H9 (cell line): ENCODE data around the gene NFE2L3. TPM values are rescaled to one million over a fixed set of nuclear protein-coding genes. Genes with fewer than 3 reads are reported as not detected.
A peak's percentile ranks its signal among the peaks of the same experiment; 100 is the strongest.

Experiments used
- DNase-seq: peaks from one replicate; pipeline ENCODE4 v3.0.0-alpha.2; 2017
- H2AFZ ChIP-seq: one replicate; pipeline ENCODE4 v1.6.1; 2013; ENCODE audit warnings: mild to moderate bottlenecking, low read length, control low read depth, moderate library complexity
- H2AK5ac ChIP-seq: 2 replicates; pipeline ENCODE4 v1.6.1; 2013; ENCODE audit warnings: low read length, control low read depth, mixed read lengths; ENCODE audit not compliant: insufficient read length
- H2BK120ac ChIP-seq: one replicate; pipeline ENCODE4 v1.6.1; 2013; ENCODE audit warnings: low read depth, mild to moderate bottlenecking, low read length, control low read depth, inconsistent platforms; ENCODE audit not compliant: poor library complexity, severe bottlenecking
- H2BK12ac ChIP-seq: 2 replicates; pipeline ENCODE4 v1.6.1; 2013; ENCODE audit warnings: low read length, control low read depth, mixed read lengths, low read depth; ENCODE audit not compliant: insufficient read length
- H2BK15ac ChIP-seq: 2 replicates; pipeline ENCODE4 v1.6.1; 2013; ENCODE audit warnings: low read depth, low read length, control low read depth
- H2BK20ac ChIP-seq: one replicate; pipeline ENCODE4 v1.6.1; 2013; ENCODE audit warnings: low read depth, mild to moderate bottlenecking, low read length, control low read depth, inconsistent platforms; ENCODE audit not compliant: poor library complexity, severe bottlenecking
- H2BK5ac ChIP-seq: 2 replicates; pipeline ENCODE4 v1.6.1; 2013; ENCODE audit warnings: low read length, control low read depth, mixed read lengths; ENCODE audit not compliant: insufficient read length
- H3K14ac ChIP-seq: 2 replicates; pipeline ENCODE4 v1.6.1; 2013; ENCODE audit warnings: low read length, control low read depth; ENCODE audit not compliant: insufficient read depth
- H3K18ac ChIP-seq: 2 replicates; pipeline ENCODE4 v1.6.1; 2013; ENCODE audit warnings: low read depth, mild to moderate bottlenecking, mixed read lengths, low read length, control low read depth; ENCODE audit not compliant: insufficient read length
- H3K23ac ChIP-seq: 2 replicates; pipeline ENCODE4 v1.6.1; 2013; ENCODE audit warnings: low read length, control low read depth, mixed read lengths, low read depth; ENCODE audit not compliant: insufficient read length
- H3K23me2 ChIP-seq: 2 replicates; pipeline ENCODE4 v1.6.1; 2013; ENCODE audit warnings: low read depth, mild to moderate bottlenecking, mixed read lengths, low read length, control low read depth; ENCODE audit not compliant: insufficient read length, poor library complexity, severe bottlenecking
- H3K27ac ChIP-seq: 2 replicates; pipeline ENCODE4 v1.5.1; 2013; ENCODE audit warnings: low read length, control low read depth, mixed read lengths, low read depth; ENCODE audit not compliant: insufficient read length
- H3K27me3 ChIP-seq: 2 replicates; pipeline ENCODE4 v1.6.1; 2013; ENCODE audit warnings: low read length, control low read depth, inconsistent platforms; ENCODE audit not compliant: insufficient read depth
- H3K4ac ChIP-seq: 2 replicates; pipeline ENCODE4 v1.6.1; 2013; ENCODE audit warnings: low read depth, mild to moderate bottlenecking, control low read depth, inconsistent platforms, low read length, moderate library complexity
- H3K4me1 ChIP-seq: 2 replicates; pipeline ENCODE4 v1.6.1; 2013; ENCODE audit warnings: low read length, control low read depth, inconsistent platforms; ENCODE audit not compliant: insufficient read depth
- H3K4me2 ChIP-seq: 2 replicates; pipeline ENCODE4 v1.6.1; 2013; ENCODE audit warnings: low read length, control low read depth, mixed read lengths; ENCODE audit not compliant: insufficient read length, insufficient read depth
- H3K56ac ChIP-seq: 2 replicates; pipeline ENCODE4 v1.6.1; 2013; ENCODE audit warnings: low read depth, mild to moderate bottlenecking, mixed read lengths, low read length, control low read depth; ENCODE audit not compliant: insufficient read length
- H3K79me1 ChIP-seq: 2 replicates; pipeline ENCODE4 v1.6.1; 2013; ENCODE audit warnings: low read depth, mild to moderate bottlenecking, moderate library complexity, low read length, control low read depth, inconsistent platforms; ENCODE audit not compliant: insufficient read depth, poor library complexity, severe bottlenecking
- H3K79me2 ChIP-seq: 2 replicates; pipeline ENCODE4 v1.6.1; 2013; ENCODE audit warnings: low read length, control low read depth, inconsistent platforms; ENCODE audit not compliant: insufficient read depth
- H3K9ac ChIP-seq: 2 replicates; pipeline ENCODE4 v1.6.1; 2013; ENCODE audit warnings: low read length, control low read depth, mixed read lengths; ENCODE audit not compliant: insufficient read length; ENCODE audit errors: extremely low read depth
- H3K9me3 ChIP-seq: one replicate; pipeline ENCODE4 v1.6.1; 2013; ENCODE audit warnings: low read depth, low read length, inconsistent platforms; ENCODE audit not compliant: control insufficient read depth
- H3T11ph ChIP-seq: one replicate; pipeline ENCODE4 v1.6.1; 2013; ENCODE audit warnings: mild to moderate bottlenecking, low read length, control low read depth, inconsistent platforms
- H4K20me1 ChIP-seq: one replicate; pipeline ENCODE4 v1.6.1; 2013; ENCODE audit not compliant: control insufficient read depth, insufficient read length, insufficient read depth
- H4K5ac ChIP-seq: 2 replicates; pipeline ENCODE4 v1.6.1; 2013; ENCODE audit warnings: low read depth, mild to moderate bottlenecking, mixed read lengths, low read length, control low read depth; ENCODE audit not compliant: insufficient read length
- H4K8ac ChIP-seq: replicated peaks from 2 replicates; pipeline ENCODE4 v1.6.1; 2013; ENCODE audit warnings: low read length, control low read depth, mixed read lengths, low read depth; ENCODE audit not compliant: insufficient read length
- H4K91ac ChIP-seq: 2 replicates; pipeline ENCODE4 v1.6.1; 2013; ENCODE audit warnings: low read depth, mild to moderate bottlenecking, moderate library complexity, mixed read lengths, low read length, control low read depth; ENCODE audit not compliant: insufficient read length
- H3K27ac Mint-ChIP-seq, 3 experiments: 2 replicates in 2 of 3; 3 replicates in 1 of 3; pipeline ENCODE4 v1.8.0; 2020 to 2021; ENCODE audit warnings: mixed read lengths in 3 of 3, mild to moderate bottlenecking in 1 of 3, moderate library complexity in 1 of 3
- H3K27me3 Mint-ChIP-seq: 2 replicates; pipeline ENCODE4 v1.8.0; 2021; ENCODE audit warnings: low read depth, mild to moderate bottlenecking, moderate library complexity, mixed read lengths
- H3K36me3 Mint-ChIP-seq, 3 experiments: 2 replicates in 2 of 3; 3 replicates in 1 of 3; pipeline ENCODE4 v1.8.0; 2020 to 2021; ENCODE audit warnings: low read depth in 3 of 3, mixed read lengths in 3 of 3; ENCODE audit not compliant: insufficient read depth in 1 of 3
- H3K4me1 Mint-ChIP-seq, 2 experiments: 2 replicates each; pipeline ENCODE4 v1.8.0; 2020; ENCODE audit warnings: mixed read lengths in 2 of 2
- H3K4me3 Mint-ChIP-seq, 2 experiments: 2 replicates in 1 of 2; 3 replicates in 1 of 2; pipeline ENCODE4 v1.8.0; 2020 to 2021; ENCODE audit warnings: mild to moderate bottlenecking in 2 of 2, mixed read lengths in 2 of 2, moderate library complexity in 1 of 2
- H3K9me3 Mint-ChIP-seq, 2 experiments: 2 replicates in 1 of 2; 3 replicates in 1 of 2; pipeline ENCODE4 v1.8.0; 2020; ENCODE audit warnings: mild to moderate bottlenecking in 2 of 2, mixed read lengths in 2 of 2, moderate library complexity in 1 of 2
- CTCF ChIP-seq: fragments of 200-600 bp; sonication (generic); conservative IDR thresholded peaks from 3 replicates; pipeline ENCODE4 v1.8.0; 2021; ENCODE audit warnings: antibody characterized with exemption, mild to moderate bottlenecking
- WGBS: extraction: QIAGEN DNeasy Blood & Tissue Kit; methylation state at CpG from one replicate; pipeline ENCODE4 v1.1.7; 2013; ENCODE audit warnings: missing lambda C conversion rate, low lambda C conversion rate, mixed read lengths; ENCODE audit not compliant: insufficient read length; ENCODE audit errors: extremely low coverage; 5-methylcytosine and 5-hydroxymethylcytosine counted together
- total RNA-seq: library from RNA; stranded (reverse); gene quantifications from 2 replicates; pipeline ENCODE4 v1.2.1, GENCODE V29; 2021

Gene NFE2L3
- total RNA-seq, 1 experiment from 2014 or later = 46.9 TPM

- H3K23me2 ChIP-seq = peaks cover 6% of the 10 kb centered on the region
- no peak overlapping the region for H3K56ac ChIP-seq
- H3K23ac ChIP-seq = no peak overlapping the region
- Mint-ChIP-seq H3K27ac (peak overlapping the region; percentile 53 to 99 (median 96); a peak in 4 of 7 replicates), H3K27me3 (peaks cover 9% of the 10 kb centered on the region), H3K9me3 (peaks cover 17 to 19% of the 10 kb centered on the region in 2 experiments), H3K4me1 (peaks cover 19 to 36% of the 10 kb centered on the region in 2 experiments), H3K36me3 (peaks cover 64 to 82% (median 75%) of the 10 kb centered on the region in 3 experiments), H3K4me3 (peak overlapping the region; percentile 89 to 95)
- H2BK5ac ChIP-seq = no peak overlapping the region
- no peak overlapping the region for H2BK20ac ChIP-seq
- H2AK5ac ChIP-seq = no peak overlapping the region
- H3K4me2 ChIP-seq = peak overlapping the region; percentile 92
- no peaks in the 10 kb centered on the region for H3K4me1 ChIP-seq
- DNase-seq = no peak
- H3K18ac ChIP-seq = no peak overlapping the region
- H2BK12ac ChIP-seq = no peak overlapping the region
- no peak overlapping the region for H2AFZ ChIP-seq
- H3K27me3 ChIP-seq = no peaks in the 10 kb centered on the region
- H3K9me3 ChIP-seq = no peaks in the 10 kb centered on the region
- no peak for TF ChIP-seq CTCF
- no peak overlapping the region for H2BK120ac ChIP-seq
- no peak overlapping the region for H3T11ph ChIP-seq
- no peak overlapping the region for H4K5ac ChIP-seq
- no peak overlapping the region for H4K8ac ChIP-seq
- no peaks in the 10 kb centered on the region for H4K20me1 ChIP-seq
- no peaks in the 10 kb centered on the region for H3K79me1 ChIP-seq
- no peak overlapping the region for H3K4ac ChIP-seq
- no peak overlapping the region for H4K91ac ChIP-seq
- peaks cover 64% of the 10 kb centered on the region for H3K79me2 ChIP-seq
- no peak overlapping the region for H3K14ac ChIP-seq
- no CpG with 5 or more reads among the region's 2 CpGs for WGBS
- H3K9ac ChIP-seq = peak overlapping the region; percentile 90
- no peak overlapping the region for H2BK15ac ChIP-seq
- peak overlapping the region; percentile 75 for H3K27ac ChIP-seq
Observed at GRCh38 chr7:26203016-26203415, 51.0 kb downstream of the NFE2L3 start.
